SK-N-SH treated with all-trans-retinoic acid at 6 μM for 48 hours (cell line): ENCODE results near the gene COL25A1.

Source experiments
- PATZ1 ChIP-seq: fragments of 250-450 bp; sonication (Bioruptor Pico); IDR thresholded peaks from 2 replicates; pipeline ENCODE4 v1.8.0; 2020; ENCODE audit warnings: mild to moderate bottlenecking, moderate library complexity, borderline replicate concordance
- ZFP3 ChIP-seq: fragments of 250-450 bp; sonication (Bioruptor Pico); IDR thresholded peaks from 2 replicates; pipeline ENCODE4 v1.5.0; 2020; ENCODE audit warnings: mild to moderate bottlenecking, moderate library complexity

GRCh38 chr4:109294468-109295020, 7.9 kb downstream of the COL25A1 start:
- TF ChIP-seq PATZ1 (CRISPR knock-in tag) (no peak), ZFP3 (CRISPR knock-in tag) (no peak)
